Left renal pelvis (tissue), 4 donors: Measurements from ENCODE around the gene HMX3. TPM values are rescaled to one million over a fixed set of nuclear protein-coding genes. Genes with fewer than 3 reads are reported as not detected.

ENCODE experiments used
- DNase-seq, 4 donors: peaks; one replicate each; pipeline ENCODE4 v3.0.0-alpha.2; 2013; ENCODE audit warnings: low read depth in 4 of 4, low spot score in 3 of 4
- polyA plus RNA-seq, 4 donors: library from polyadenylated mRNA; unstranded; fragments of 120-200 nt; gene quantifications; one replicate each; pipeline ENCODE4 v1.2.1, GENCODE V29; 2013; ENCODE audit not compliant: insufficient read length in 4 of 4

HMX3 gene
- polyA plus RNA-seq = under 1 TPM in 2 of 4 donors, not detected in 2; 0.21 to 0.26 TPM

DNA sequence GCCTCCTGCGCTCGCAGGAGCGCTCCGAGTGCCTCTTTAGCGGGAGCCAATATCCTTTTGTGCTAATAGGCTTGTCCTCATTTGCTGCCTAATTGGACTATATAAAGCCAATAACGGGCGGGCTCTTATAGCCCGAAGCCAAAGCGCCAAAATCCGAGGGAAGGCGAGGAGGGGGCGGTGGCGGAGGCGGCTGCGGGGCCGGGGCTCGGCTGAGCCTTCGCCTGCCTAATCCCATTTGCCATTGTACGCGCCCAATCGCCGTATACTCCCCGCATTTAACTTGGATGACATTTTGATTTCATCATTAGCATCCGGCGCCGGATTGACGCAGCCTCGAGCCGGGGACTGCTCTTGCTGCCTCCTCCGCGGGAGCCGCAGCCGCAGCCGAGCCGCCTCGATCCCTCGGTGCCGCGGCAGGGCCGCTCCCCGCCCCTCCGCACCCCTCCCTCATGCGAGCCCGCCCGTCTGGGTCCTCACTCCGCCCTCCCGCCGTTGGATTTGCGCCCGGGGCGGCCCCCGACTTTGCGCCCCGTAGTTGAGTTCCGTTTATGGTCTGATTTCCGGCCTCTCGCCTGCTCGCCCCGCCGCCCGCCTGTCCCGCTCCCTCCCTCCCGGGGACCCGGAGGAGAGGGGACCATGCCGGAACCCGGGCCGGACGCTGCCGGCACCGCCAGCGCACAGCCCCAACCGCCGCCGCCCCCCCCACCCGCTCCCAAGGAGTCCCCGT lies at the start of gene HMX3:
TSS of gene HMX3 (plus strand) at position 556 of the 727 bp plus-strand sequence. CDS start at position 637, 81 bp downstream.
- DNase-seq = no peak

DNA sequence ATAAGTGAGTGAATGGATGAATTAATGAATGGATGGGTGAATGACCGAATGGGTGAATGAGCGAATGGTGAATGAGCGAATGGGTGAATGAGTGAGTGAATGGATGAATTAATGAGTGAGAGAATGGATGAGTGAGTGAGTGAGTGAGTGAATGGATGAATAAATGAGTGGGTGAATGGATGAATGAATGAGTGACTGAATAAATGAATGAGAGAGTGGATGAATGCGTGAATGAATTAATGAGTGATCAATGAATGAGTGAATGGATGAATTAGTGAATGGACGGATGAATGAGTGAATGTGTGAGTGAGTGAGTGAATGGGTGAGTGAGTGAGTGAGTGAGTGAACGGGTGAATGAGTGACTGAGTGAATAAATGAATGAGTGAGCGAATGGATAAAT lies 49.5 kb upstream of the HMX3 start:
- no peak for DNase-seq

- no peak for DNase-seq
These were observed 48.4 kb upstream of the HMX3 start for GRCh38 chr10:123087348-123087747.

DNA sequence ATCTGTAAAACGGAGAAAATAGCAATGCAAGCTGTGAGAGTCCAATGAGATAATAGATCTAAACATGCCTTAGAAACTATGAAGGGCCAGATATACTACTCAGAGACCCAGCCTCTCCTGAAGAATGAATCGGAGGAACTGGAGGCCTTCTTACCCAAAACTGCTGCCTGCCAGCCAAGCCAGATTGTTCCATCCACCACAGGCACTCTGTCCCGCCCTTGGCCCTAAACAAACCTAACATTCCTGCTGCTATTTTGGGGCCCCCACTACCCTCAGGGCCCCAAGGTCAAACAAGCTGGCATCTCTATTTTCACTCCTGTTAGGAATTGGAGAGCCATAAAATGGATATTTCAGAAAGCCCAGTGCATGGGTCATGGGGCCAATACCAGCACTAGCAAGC lies 48.0 kb upstream of the HMX3 start:
- no peak for DNase-seq

- no peak for DNase-seq
These were observed 42.9 kb upstream of the HMX3 start for GRCh38 chr10:123092635-123093414.

- DNase-seq = no peak
These were observed 42.3 kb upstream of the HMX3 start for GRCh38 chr10:123093489-123093888.

DNA sequence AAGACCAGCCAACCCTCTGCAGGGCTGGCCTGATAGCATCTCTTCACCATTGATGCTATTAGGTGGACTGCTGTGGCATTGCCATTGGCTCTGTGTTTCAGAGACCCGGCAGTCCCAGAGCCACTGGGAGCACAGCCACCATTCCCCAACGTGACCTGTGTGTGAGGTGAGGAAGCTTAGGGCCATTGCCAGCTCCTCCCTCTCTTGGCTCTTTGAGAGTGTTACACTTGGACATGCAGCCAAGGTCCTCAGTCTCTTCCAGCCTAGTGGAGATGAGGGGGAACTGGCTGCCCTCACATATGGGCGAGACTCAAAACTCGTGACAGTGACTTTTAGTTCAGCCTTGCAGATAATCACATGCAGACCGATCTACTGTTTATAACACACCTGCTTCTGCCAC lies 39.3 kb upstream of the HMX3 start:
- no peak for DNase-seq

DNA sequence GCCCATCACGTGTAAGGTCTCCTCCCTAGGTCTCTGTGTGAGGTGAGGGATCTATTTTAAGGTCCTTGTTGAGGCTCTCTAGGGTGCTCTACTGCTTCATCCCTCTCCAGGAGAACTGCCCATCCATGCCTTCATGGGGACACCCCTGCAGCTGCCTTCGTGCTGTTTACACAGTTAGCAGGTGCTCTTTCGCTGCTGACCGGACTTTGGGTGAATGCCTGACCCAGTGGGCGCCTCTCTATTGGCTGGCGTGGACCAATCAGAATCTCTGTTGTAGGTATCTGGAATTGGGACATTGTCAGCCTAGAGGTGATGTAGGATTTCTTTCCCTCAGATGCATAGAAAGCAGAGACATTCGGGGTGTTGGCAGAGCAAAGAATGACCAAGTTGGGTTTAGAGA lies 38.7 kb upstream of the HMX3 start:
- no peak for DNase-seq

DNA sequence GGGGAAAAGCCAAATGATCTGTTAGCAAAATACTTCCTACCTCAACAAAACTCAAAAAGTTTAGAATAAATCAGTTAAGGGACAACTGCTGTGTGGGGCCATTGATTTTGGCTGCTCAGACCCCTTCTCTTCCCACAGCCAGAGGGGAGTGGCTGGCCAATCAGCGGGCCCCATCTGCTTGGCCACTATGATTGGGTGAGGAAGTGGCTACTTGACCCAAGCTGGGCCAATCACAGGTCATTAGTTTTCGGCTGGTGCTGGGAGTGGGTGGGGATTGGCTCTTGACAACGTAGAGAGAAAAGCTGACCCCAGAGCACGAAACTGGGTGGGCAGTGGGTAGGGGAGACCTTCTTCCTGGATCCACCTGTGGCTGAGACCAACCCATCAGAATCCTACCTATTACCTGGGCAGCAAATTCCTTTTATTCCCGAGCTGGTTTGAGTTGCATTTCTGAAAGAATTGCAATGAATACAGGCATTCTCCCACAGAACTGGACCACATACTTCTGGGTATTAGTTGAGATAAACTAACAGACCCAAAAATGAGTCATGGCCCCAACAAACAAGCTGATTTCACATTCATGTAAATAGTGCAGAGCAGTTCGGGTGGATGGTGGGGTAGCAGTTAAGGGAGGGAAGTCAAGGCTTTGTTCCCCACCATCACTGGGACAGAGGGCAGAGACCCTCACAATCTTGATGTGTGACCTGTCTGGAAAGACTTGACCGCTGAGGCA lies 35.6 kb upstream of the HMX3 start:
- no peak for DNase-seq

GRCh38 chr10:123101872-123102271 lies 33.9 kb upstream of the HMX3 start:
- DNase-seq = no peak

- no peak for DNase-seq
These were observed 33.1 kb upstream of the HMX3 start for GRCh38 chr10:123102673-123103072.

- no peak for DNase-seq
These were observed 31.8 kb upstream of the HMX3 start for GRCh38 chr10:123103944-123104343.

GRCh38 chr10:123109466-123109865 lies 26.3 kb upstream of the HMX3 start:
- DNase-seq = no peak

DNA sequence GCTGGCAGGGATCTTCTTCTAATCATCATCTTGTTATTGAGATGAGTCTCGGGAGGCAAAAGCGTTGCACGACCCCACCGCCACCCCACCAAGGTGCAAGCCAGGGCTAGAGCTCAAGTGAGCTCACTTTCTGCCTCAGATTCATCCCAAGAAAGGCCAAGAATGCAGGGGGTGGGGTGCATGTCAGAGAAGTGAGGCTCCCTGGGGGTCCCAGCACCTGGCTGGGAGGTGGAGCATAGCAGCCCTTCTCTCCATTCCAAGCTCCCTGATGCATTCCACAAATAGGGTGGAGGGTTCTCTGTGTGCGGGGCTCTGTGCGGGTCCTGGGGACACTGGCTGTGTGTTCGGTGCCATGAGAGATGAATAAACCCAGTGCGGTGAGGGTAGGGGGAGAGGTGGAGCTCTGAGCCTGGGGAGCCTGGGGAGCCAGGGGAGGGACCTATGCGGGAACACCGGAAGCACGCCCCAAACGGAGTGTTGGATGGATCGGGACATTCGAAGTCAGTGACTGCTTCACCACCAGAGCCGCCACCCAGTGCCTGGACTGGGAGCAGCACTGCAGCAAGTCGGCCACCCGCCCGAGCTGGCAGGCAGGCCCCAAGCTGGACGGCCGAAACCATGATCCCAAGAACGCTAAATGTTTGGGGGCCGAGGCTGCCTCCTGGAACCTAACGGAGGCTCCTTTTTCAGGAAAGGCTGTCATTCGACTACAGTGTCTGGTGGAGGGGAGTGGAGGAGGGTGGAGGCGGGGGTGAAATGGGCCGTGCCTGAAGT lies 17.9 kb upstream of the HMX3 start:
- DNase-seq = no peak

- no peak for DNase-seq
These were observed 16.7 kb upstream of the HMX3 start for GRCh38 chr10:123119081-123119480.

DNA sequence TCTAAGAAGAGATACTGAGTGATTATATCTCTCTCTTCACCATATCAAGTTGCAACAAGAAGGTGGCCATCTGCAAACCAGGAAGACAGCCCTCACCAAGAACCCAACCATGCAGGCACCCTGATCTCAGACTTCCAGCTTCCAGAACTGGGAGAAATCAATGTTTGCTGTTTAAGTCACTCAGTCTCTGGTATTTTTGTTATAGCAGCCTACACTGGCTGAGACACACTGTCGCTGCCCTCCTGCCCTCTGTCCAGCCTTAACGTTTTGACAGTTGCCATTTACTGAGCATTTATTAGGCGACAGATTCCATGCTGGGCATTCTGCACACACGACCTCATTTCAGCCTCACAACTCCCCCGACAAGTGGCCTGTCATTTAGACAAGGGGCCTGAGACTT lies 9.5 kb upstream of the HMX3 start:
- no peak for DNase-seq

DNA sequence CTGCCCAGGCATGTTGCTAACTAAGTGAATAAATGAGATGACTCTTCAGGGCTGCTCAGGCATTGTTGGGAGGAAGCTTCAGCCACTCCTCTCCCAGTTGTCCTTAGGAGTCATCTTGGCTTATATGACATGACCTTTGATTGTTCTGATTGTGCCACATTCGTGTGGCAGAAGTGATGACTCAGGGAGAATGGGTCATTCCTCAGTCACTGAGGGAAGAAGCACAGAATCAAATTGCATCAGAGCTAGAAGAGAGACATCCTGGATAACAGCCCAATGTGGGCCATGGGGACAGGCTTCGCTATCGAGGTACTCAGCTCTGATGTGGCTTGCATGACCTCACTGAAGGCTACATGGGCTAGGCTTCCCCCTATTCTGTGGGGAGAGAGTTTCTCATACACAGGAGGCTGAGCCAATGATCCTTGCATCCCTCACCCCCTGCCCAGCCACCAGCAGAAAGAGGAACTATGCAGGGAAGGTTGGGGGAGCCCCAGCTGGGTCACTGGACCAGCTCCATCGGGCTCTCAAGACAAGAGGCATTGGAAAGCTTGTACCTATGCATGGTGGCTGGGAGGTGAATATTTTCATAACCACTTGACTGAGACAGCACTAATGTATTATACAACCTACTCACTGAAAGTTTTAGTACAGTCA lies 6.0 kb upstream of the HMX3 start:
- no peak for DNase-seq

GRCh38 chr10:123132576-123133477 lies 2.9 kb upstream of the HMX3 start:
- peak in 3 of 4 donors; percentile 71 to 83 (median 75) for DNase-seq
